OCI-LY7 (cell line): Measurements from ENCODE around the gene CDYL. TPM values are rescaled to one million over a fixed set of nuclear protein-coding genes. Genes with fewer than 3 reads are reported as not detected.

Source experiments
- BruUV-seq: library from RNA; stranded (reverse); fragments of 400-500 nt; replicated peaks from 2 replicates; lab custom pipeline; 2021; lab: Mats Ljungman, UMichigan
- CTCF ChIA-PET: fragments of 300-600 bp; sonication (Branson Sonifier 250); formaldehyde crosslinking; loops from one replicate; lab custom pipeline; 2022; ENCODE audit warnings: antibody characterized with exemption; ENCODE audit not compliant: unreplicated experiment; lab: Charles Lee
- POLR2A ChIA-PET: fragments of 300-600 bp; sonication (Branson Sonifier 250); formaldehyde crosslinking; loops from one replicate; lab custom pipeline; 2022; ENCODE audit warnings: antibody characterized with exemption; lab: Charles Lee
- DNase-seq: peaks from one replicate; pipeline ENCODE4 v3.0.0-alpha.2; 2015; ENCODE audit warnings: low spot score
- H2AFZ ChIP-seq: fragments of 200-600 bp; sonication (generic), shearing (Covaris generic); 2 replicates; pipeline ENCODE4 v1.6.1; 2014; ENCODE audit warnings: mild to moderate bottlenecking, antibody characterized with exemption, low read length, moderate library complexity
- H3K27ac ChIP-seq: fragments of 200-600 bp; sonication (generic); 2 replicates; pipeline ENCODE4 v1.5.1; 2014; ENCODE audit warnings: mixed run types, low read depth, mild to moderate bottlenecking, moderate library complexity, low read length, inconsistent platforms; ENCODE audit not compliant: poor library complexity, severe bottlenecking
- H3K36me3 ChIP-seq: fragments of 200-600 bp; sonication (generic); 2 replicates; pipeline ENCODE4 v1.6.1; 2014; ENCODE audit warnings: mild to moderate bottlenecking, antibody characterized with exemption, low read length, moderate library complexity, mixed read lengths; ENCODE audit not compliant: insufficient read depth
- H3K4me1 ChIP-seq: fragments of 200-600 bp; sonication (generic); 2 replicates; pipeline ENCODE4 v1.5.1; 2014; ENCODE audit warnings: mild to moderate bottlenecking, low read length; ENCODE audit not compliant: insufficient read depth, poor library complexity, severe bottlenecking
- H3K4me2 ChIP-seq: fragments of 200-600 bp; sonication (generic); 2 replicates; pipeline ENCODE4 v1.6.1; 2014; ENCODE audit warnings: mild to moderate bottlenecking, low read length
- H3K4me3 ChIP-seq: fragments of 200-600 bp; sonication (generic); 2 replicates; pipeline ENCODE4 v1.5.1; 2014; ENCODE audit warnings: mild to moderate bottlenecking, low read depth, low read length; ENCODE audit not compliant: poor library complexity, severe bottlenecking
- H3K79me2 ChIP-seq: fragments of 200-600 bp; sonication (generic); 2 replicates; pipeline ENCODE4 v1.6.1; 2016; ENCODE audit warnings: low read depth, mild to moderate bottlenecking, low read length, moderate library complexity, mixed read lengths; ENCODE audit not compliant: insufficient read depth
- H3K9me2 ChIP-seq: fragments of 200-600 bp; sonication (generic); 2 replicates; pipeline ENCODE4 v1.6.1; 2016; ENCODE audit warnings: mild to moderate bottlenecking, low read length, mixed read lengths; ENCODE audit not compliant: insufficient read depth
- H3K9me3 ChIP-seq: fragments of 200-600 bp; sonication (generic); 2 replicates; pipeline ENCODE4 v1.6.1; 2014; ENCODE audit warnings: mild to moderate bottlenecking, mixed run types, low read length, mixed read lengths
- H4K20me1 ChIP-seq: fragments of 200-600 bp; sonication (generic); 2 replicates; pipeline ENCODE4 v1.6.1; 2014; ENCODE audit warnings: mild to moderate bottlenecking, antibody characterized with exemption, low read length, moderate library complexity, mixed read lengths; ENCODE audit not compliant: insufficient read depth
- CTCF ChIP-seq: fragments of 200-600 bp; sonication (generic); conservative IDR thresholded peaks from 2 replicates; pipeline ENCODE4 v1.5.1; 2014; ENCODE audit warnings: mild to moderate bottlenecking, antibody characterized with exemption, low read length, moderate library complexity, mixed read lengths
- EZH2phosphoT487 ChIP-seq: fragments of 200-600 bp; sonication (generic); IDR thresholded peaks from 2 replicates; pipeline ENCODE4 v1.6.1; 2018; ENCODE audit warnings: low read depth, borderline replicate concordance, mild to moderate bottlenecking, mixed run types, antibody characterized with exemption, low read length, moderate library complexity, mixed read lengths
- intact Hi-C: fragments of 100-400 bp; cut with micrococcal nuclease; formaldehyde crosslinking; loops from one replicate; pipeline ENCODE4 v1.10.0; 2022; ENCODE audit not compliant: unreplicated experiment
- total RNA-seq, 2 experiments: library from RNA; depleted of rRNA in 1 of 2; stranded (reverse); fragments of >200 nt in 1 of 2; shearing (Covaris generic) in 1 of 2; gene quantifications; 2 replicates each; pipeline ENCODE4 v1.2.3, GENCODE V29; 2014 to 2022

Gene CDYL
- total RNA-seq, 2 experiments from 2014 or later, result 33.6 to 76.4 TPM

- ChIA-PET CTCF (no interaction called here), POLR2A (no interaction called here)
- H3K27ac ChIP-seq, result no peak overlapping the region
- no peaks in the 10 kb centered on the region for H4K20me1 ChIP-seq
- TF ChIP-seq EZH2phosphoT487 (no peak), CTCF (no peak)
- no peaks in the 10 kb centered on the region for H3K9me2 ChIP-seq
- H3K4me2 ChIP-seq, result no peak overlapping the region
- no peaks in the 10 kb centered on the region for H3K79me2 ChIP-seq
- no peak overlapping the region for H2AFZ ChIP-seq
- no TSS peak for BruUV-seq
- intact Hi-C loops, result no loop called here
- H3K9me3 ChIP-seq, result no peaks in the 10 kb centered on the region
- no peaks in the 10 kb centered on the region for H3K36me3 ChIP-seq
- H3K4me3 ChIP-seq, result no peak overlapping the region
- no peaks in the 10 kb centered on the region for H3K4me1 ChIP-seq
- no peak for DNase-seq
Measured at GRCh38 chr6:4756247-4756646, 20.0 kb upstream of the CDYL start.

DNA sequence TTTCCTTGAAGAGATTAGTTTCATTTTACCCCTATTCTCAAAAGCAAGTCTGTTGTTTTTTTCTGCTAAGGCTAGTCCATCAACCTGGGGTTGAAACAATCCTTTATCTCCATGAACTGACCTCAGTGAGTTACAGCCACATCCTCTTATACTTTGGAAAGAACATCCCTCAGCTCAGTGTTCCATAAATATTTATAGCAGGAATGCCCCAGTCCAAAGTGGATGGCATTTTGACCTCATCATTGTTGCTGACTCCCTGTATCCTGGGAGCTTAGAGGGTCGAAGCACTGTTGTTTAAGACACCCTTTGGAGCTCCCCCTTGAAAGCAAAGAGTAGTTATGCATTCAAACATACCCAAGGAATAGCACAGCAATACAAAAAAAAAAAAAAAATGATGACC lies 16.2 kb upstream of the CDYL start:
- intact Hi-C loops, result no loop called here
- H3K4me3 ChIP-seq, result no peak overlapping the region
- POLR2A ChIA-PET, result interaction anchor here (0.6 kb wide), 1 partner anchor 235 kb away, joined by 3 read pairs; no protein-coding TSS in a partner anchor
- no peaks in the 10 kb centered on the region for H3K9me2 ChIP-seq
- H3K36me3 ChIP-seq, result no peaks in the 10 kb centered on the region
- no peak overlapping the region for H2AFZ ChIP-seq
- BruUV-seq, result no TSS peak
- no peaks in the 10 kb centered on the region for H3K4me1 ChIP-seq
- TF ChIP-seq EZH2phosphoT487 (no peak), CTCF (no peak)
- no peaks in the 10 kb centered on the region for H4K20me1 ChIP-seq
- DNase-seq, result no peak
- no peak overlapping the region for H3K27ac ChIP-seq
- CTCF ChIA-PET, result no interaction called here
- H3K79me2 ChIP-seq, result no peaks in the 10 kb centered on the region
- peaks cover 9% of the 10 kb centered on the region; the same call in 1 of the 2 replicates for H3K9me3 ChIP-seq
- H3K4me2 ChIP-seq, result no peak overlapping the region

DNA sequence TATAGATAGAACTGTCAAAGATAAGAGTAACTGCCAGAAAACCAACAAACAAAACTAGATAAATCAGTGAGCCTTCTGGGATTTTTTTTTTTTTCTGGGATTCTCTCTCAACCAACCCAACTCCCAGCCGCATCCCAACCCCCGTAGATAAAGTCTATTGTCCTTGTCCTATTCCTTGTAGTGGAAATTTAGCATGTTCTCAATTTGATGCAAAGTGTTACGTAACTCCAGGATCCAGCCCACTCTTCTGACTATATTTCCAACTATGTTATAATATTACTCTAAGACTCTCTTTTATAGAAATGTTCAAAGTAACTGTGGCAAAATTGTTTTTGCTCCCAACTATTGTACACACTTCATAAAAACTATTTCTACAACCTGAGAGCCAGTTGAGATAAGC lies 15.4 kb upstream of the CDYL start:
- Histone ChIP-seq H2AFZ (no peak overlapping the region), H3K36me3 (no peaks in the 10 kb centered on the region), H3K9me2 (no peaks in the 10 kb centered on the region), H3K4me3 (no peak overlapping the region), H3K79me2 (no peaks in the 10 kb centered on the region), H3K4me2 (no peak overlapping the region), H4K20me1 (no peaks in the 10 kb centered on the region), H3K9me3 (peaks cover 9% of the 10 kb centered on the region; the same call in 1 of the 2 replicates), H3K27ac (no peak overlapping the region), H3K4me1 (no peaks in the 10 kb centered on the region)
- POLR2A ChIA-PET, result no interaction called here
- CTCF ChIA-PET, result no interaction called here
- no peak for DNase-seq
- BruUV-seq, result no TSS peak
- no peak for TF ChIP-seq EZH2phosphoT487
- no peak for TF ChIP-seq CTCF
- intact Hi-C loops, result no loop called here
